Spleen (tissue), 11 donors: ENCODE data around the gene ELFN1. TPM values are rescaled to one million over a fixed set of nuclear protein-coding genes. Genes with fewer than 3 reads are reported as not detected.

Experiments used
- DNase-seq: peaks from one replicate; pipeline ENCODE4 v3.0.0-alpha.2; 2020
- H3K27ac ChIP-seq, 8 donors: fragments of 200-600 bp; sonication (generic) in 7 of 8; 1 replicate in 4 of 8; 2 replicates in 4 of 8; pipeline versions ENCODE4 v1.5.0 to v1.8.0; 2016 to 2021; ENCODE audit warnings: inconsistent platforms in 4 of 8, mild to moderate bottlenecking in 4 of 8, moderate library complexity in 1 of 8
- H3K27me3 ChIP-seq, 7 donors: fragments of 200-600 bp; sonication (generic) in 6 of 7; replicated peaks in 1 of 7; 1 replicate in 4 of 7; 2 replicates in 3 of 7; pipeline versions ENCODE4 v1.5.0 to v1.8.0; 2016 to 2021; ENCODE audit warnings: inconsistent platforms in 3 of 7, mild to moderate bottlenecking in 1 of 7
- H3K36me3 ChIP-seq, 6 donors: fragments of 200-600 bp; sonication (generic) in 5 of 6; 1 replicate in 4 of 6; 2 replicates in 2 of 6; pipeline versions ENCODE4 v1.5.0 to v1.8.0; 2016 to 2021; ENCODE audit warnings: inconsistent platforms in 2 of 6
- H3K4me1 ChIP-seq, 6 donors: fragments of 200-600 bp; sonication (generic) in 5 of 6; 1 replicate in 3 of 6; 2 replicates in 3 of 6; pipeline versions ENCODE4 v1.5.0 to v1.8.0; 2016 to 2021; ENCODE audit warnings: inconsistent platforms in 3 of 6
- H3K4me3 ChIP-seq, 8 donors: fragments of 200-600 bp; sonication (generic) in 7 of 8; 1 replicate in 4 of 8; 2 replicates in 4 of 8; pipeline versions ENCODE4 v1.5.0 to v1.8.0; 2016 to 2021; ENCODE audit warnings: inconsistent platforms in 4 of 8, mild to moderate bottlenecking in 4 of 8, moderate library complexity in 2 of 8
- H3K9me3 ChIP-seq, 8 donors: fragments of 200-600 bp; sonication (generic) in 7 of 8; 1 replicate in 4 of 8; 2 replicates in 4 of 8; pipeline versions ENCODE4 v1.5.0 to v1.8.0; 2016 to 2021; ENCODE audit warnings: inconsistent platforms in 4 of 8
- CTCF ChIP-seq, 11 experiments: fragments of 200-600 bp in 7 of 11; fragments of 450-650 bp in 4 of 11; sonication (generic) in 4 of 11; IDR thresholded peaks in 8 of 11; conservative IDR thresholded peaks in 3 of 11; 1 replicate in 7 of 11; 2 replicates in 4 of 11; pipeline versions ENCODE4 v1.4.0 to v1.8.0; 2016 to 2021; ENCODE audit warnings: antibody characterized with exemption in 11 of 11, inconsistent platforms in 4 of 11, mild to moderate bottlenecking in 1 of 11
- POLR2A ChIP-seq, 3 donors: fragments of 450-650 bp; IDR thresholded peaks; one replicate each; pipeline ENCODE4 v1.5.1; 2017; ENCODE audit warnings: antibody characterized with exemption in 3 of 3, mild to moderate bottlenecking in 1 of 3
- POLR2AphosphoS5 ChIP-seq, 3 donors: sonication (generic); formaldehyde crosslinking; IDR thresholded peaks; one replicate each; pipeline ENCODE4 v1.5.1; 2017; ENCODE audit warnings: antibody characterized with exemption in 3 of 3
- WGBS, 5 donors: extraction: QIAGEN DNeasy Blood & Tissue Kit in 3 of 5; methylation state at CpG; one replicate each; pipeline versions ENCODE4 v1.1.5 to v1.1.7; 2013 to 2018; 5-methylcytosine and 5-hydroxymethylcytosine counted together
- intact Hi-C: fragments of 100-400 bp; cut with DNase I; formaldehyde crosslinking; loops from one replicate; pipeline ENCODE4 v1.15.0; 2023; ENCODE audit warnings: low total_unique reads
- polyA plus RNA-seq, 3 donors: library from polyadenylated mRNA; stranded (reverse); fragments of 200-250 nt; gene quantifications; one replicate each; pipeline ENCODE4 v1.2.1, GENCODE V29; 2013
- total RNA-seq, 7 donors: library from RNA; depleted of rRNA in 3 of 7; stranded (reverse); fragments of >200 nt in 3 of 7; fragmentation: NEBNext Ultra II Directional in 4 of 7; extraction: Animal tissue kit (Norgen Biotek cat#: 25700) in 4 of 7; gene quantifications; one replicate each; pipeline versions ENCODE4 v1.1.0 to v1.2.1, GENCODE V29; 2016 to 2021
- donor health status: healthy with polysubstance abuse.
- donor health status: DM: no; HTN: no; CAD: no; lungs with moderate emphysema.
- donor health status: DM: no; HTN: no; CAD: no.
- donor health status: Bipolar disorder and iron deficiency.
- donor health status: healthy.
- donor health status: DM: no; HTN: no; CAD: no.
- donor health status: DM: yes; HTN: yes; CAD: no.

ELFN1 gene
- total and polyA plus RNA-seq, 10 donors = 0.22 to 3.9 (median 2.4) TPM

GRCh38 chr7:1737956-1738355, 67.9 kb downstream of the ELFN1 start:
- no peak overlapping the region for H3K27ac ChIP-seq
- 77 to 94% (median 90%) methylated on average over 2 to 20 of the region's 20 CpGs for WGBS, 5 donors
- H3K9me3 ChIP-seq = no peaks in the 10 kb centered on the region
- H3K27me3 ChIP-seq = peaks cover 0 to 45% (median 3%) of the 10 kb centered on the region in 7 donors
- no peak for DNase-seq
- H3K4me1 ChIP-seq = peaks cover 5 to 39% (median 19%) of the 10 kb centered on the region in 6 donors
- no peak overlapping the region for H3K4me3 ChIP-seq
- TF ChIP-seq CTCF (IDR thresholded peaks at IDR 0.05 in 8 of 11, conservative IDR thresholded peaks at IDR 0.05 in 3 of 11) (no peak), POLR2AphosphoS5 (IDR thresholded peaks at IDR 0.05) (no peak), POLR2A (IDR thresholded peaks at IDR 0.05) (no peak)
- intact Hi-C loops = no loop called here
- H3K36me3 ChIP-seq = no peaks in the 10 kb centered on the region

GRCh38 chr7:1738511-1738910, 68.4 kb downstream of the ELFN1 start:
- no peak overlapping the region for H3K27ac ChIP-seq
- H3K9me3 ChIP-seq = no peaks in the 10 kb centered on the region
- intact Hi-C loops = no loop called here
- H3K27me3 ChIP-seq = peaks cover 0 to 48% (median 3%) of the 10 kb centered on the region in 7 donors
- H3K4me1 ChIP-seq = peaks cover 7 to 44% (median 24%) of the 10 kb centered on the region in 6 donors
- H3K4me3 ChIP-seq = no peak overlapping the region
- DNase-seq = no peak
- H3K36me3 ChIP-seq = no peaks in the 10 kb centered on the region
- WGBS, 5 donors = 33 to 38% (median 35%) methylated on average over 11 of the region's 11 CpGs
- no peak for TF ChIP-seq CTCF (IDR thresholded peaks at IDR 0.05 in 8 of 11, conservative IDR thresholded peaks at IDR 0.05 in 3 of 11)
- TF ChIP-seq POLR2AphosphoS5 (IDR thresholded peaks at IDR 0.05) = no peak
- TF ChIP-seq POLR2A (IDR thresholded peaks at IDR 0.05) = no peak

GRCh38 chr7:1738956-1739355, 68.9 kb downstream of the ELFN1 start:
- Histone ChIP-seq H3K27ac (no peak overlapping the region), H3K4me1 (peaks cover 7 to 45% (median 26%) of the 10 kb centered on the region in 6 donors), H3K4me3 (no peak overlapping the region), H3K9me3 (no peaks in the 10 kb centered on the region), H3K36me3 (no peaks in the 10 kb centered on the region), H3K27me3 (peaks cover 0 to 51% (median 3%) of the 10 kb centered on the region in 7 donors)
- DNase-seq = no peak
- TF ChIP-seq POLR2A (IDR thresholded peaks at IDR 0.05) = no peak
- TF ChIP-seq CTCF (IDR thresholded peaks at IDR 0.05 in 8 of 11, conservative IDR thresholded peaks at IDR 0.05 in 3 of 11) = no peak
- no peak for TF ChIP-seq POLR2AphosphoS5 (IDR thresholded peaks at IDR 0.05)
- intact Hi-C loops = no loop called here
- 86 to 93% (median 89%) methylated on average over 19 of the region's 19 CpGs for WGBS, 5 donors

GRCh38 chr7:1739593-1739992, 69.5 kb downstream of the ELFN1 start:
- no peak for DNase-seq
- peaks cover 0 to 44% (median 0%) of the 10 kb centered on the region in 7 donors for H3K27me3 ChIP-seq
- 80 to 88% (median 84%) methylated on average over 14 of the region's 14 CpGs for WGBS, 5 donors
- H3K27ac ChIP-seq = no peak overlapping the region
- intact Hi-C loops = no loop called here
- peaks cover 7 to 45% (median 26%) of the 10 kb centered on the region in 6 donors for H3K4me1 ChIP-seq
- no peak overlapping the region for H3K4me3 ChIP-seq
- TF ChIP-seq POLR2AphosphoS5 (IDR thresholded peaks at IDR 0.05) (no peak), POLR2A (IDR thresholded peaks at IDR 0.05) (no peak), CTCF (IDR thresholded peaks at IDR 0.05 in 8 of 11, conservative IDR thresholded peaks at IDR 0.05 in 3 of 11) (no peak)
- no peaks in the 10 kb centered on the region for H3K36me3 ChIP-seq
- H3K9me3 ChIP-seq = no peaks in the 10 kb centered on the region
